Spleen (tissue), 11 donors: ENCODE results near the gene AFF1. TPM values are rescaled to one million over a fixed set of nuclear protein-coding genes. Genes with fewer than 3 reads are reported as not detected.

Experiments used
- DNase-seq: peaks from one replicate; pipeline ENCODE4 v3.0.0-alpha.2; 2020
- H3K27ac ChIP-seq, 8 donors: fragments of 200-600 bp; sonication (generic) in 7 of 8; 1 replicate in 4 of 8; 2 replicates in 4 of 8; pipeline versions ENCODE4 v1.5.0 to v1.8.0; 2016 to 2021; ENCODE audit warnings: inconsistent platforms in 4 of 8, mild to moderate bottlenecking in 4 of 8, moderate library complexity in 1 of 8
- H3K27me3 ChIP-seq, 7 donors: fragments of 200-600 bp; sonication (generic) in 6 of 7; replicated peaks in 1 of 7; 1 replicate in 4 of 7; 2 replicates in 3 of 7; pipeline versions ENCODE4 v1.5.0 to v1.8.0; 2016 to 2021; ENCODE audit warnings: inconsistent platforms in 3 of 7, mild to moderate bottlenecking in 1 of 7
- H3K36me3 ChIP-seq, 6 donors: fragments of 200-600 bp; sonication (generic) in 5 of 6; 1 replicate in 4 of 6; 2 replicates in 2 of 6; pipeline versions ENCODE4 v1.5.0 to v1.8.0; 2016 to 2021; ENCODE audit warnings: inconsistent platforms in 2 of 6
- H3K4me1 ChIP-seq, 6 donors: fragments of 200-600 bp; sonication (generic) in 5 of 6; 1 replicate in 3 of 6; 2 replicates in 3 of 6; pipeline versions ENCODE4 v1.5.0 to v1.8.0; 2016 to 2021; ENCODE audit warnings: inconsistent platforms in 3 of 6
- H3K4me3 ChIP-seq, 8 donors: fragments of 200-600 bp; sonication (generic) in 7 of 8; 1 replicate in 4 of 8; 2 replicates in 4 of 8; pipeline versions ENCODE4 v1.5.0 to v1.8.0; 2016 to 2021; ENCODE audit warnings: inconsistent platforms in 4 of 8, mild to moderate bottlenecking in 4 of 8, moderate library complexity in 2 of 8
- H3K9me3 ChIP-seq, 8 donors: fragments of 200-600 bp; sonication (generic) in 7 of 8; 1 replicate in 4 of 8; 2 replicates in 4 of 8; pipeline versions ENCODE4 v1.5.0 to v1.8.0; 2016 to 2021; ENCODE audit warnings: inconsistent platforms in 4 of 8
- POLR2A ChIP-seq, 3 donors: fragments of 450-650 bp; IDR thresholded peaks; one replicate each; pipeline ENCODE4 v1.5.1; 2017; ENCODE audit warnings: antibody characterized with exemption in 3 of 3, mild to moderate bottlenecking in 1 of 3
- POLR2AphosphoS5 ChIP-seq, 3 donors: sonication (generic); formaldehyde crosslinking; IDR thresholded peaks; one replicate each; pipeline ENCODE4 v1.5.1; 2017; ENCODE audit warnings: antibody characterized with exemption in 3 of 3
- WGBS, 5 donors: extraction: QIAGEN DNeasy Blood & Tissue Kit in 3 of 5; methylation state at CpG; one replicate each; pipeline versions ENCODE4 v1.1.5 to v1.1.7; 2013 to 2018; 5-methylcytosine and 5-hydroxymethylcytosine counted together
- intact Hi-C: fragments of 100-400 bp; cut with DNase I; formaldehyde crosslinking; loops from one replicate; pipeline ENCODE4 v1.15.0; 2023; ENCODE audit warnings: low total_unique reads
- polyA plus RNA-seq, 3 donors: library from polyadenylated mRNA; stranded (reverse); fragments of 200-250 nt; gene quantifications; one replicate each; pipeline ENCODE4 v1.2.1, GENCODE V29; 2013
- total RNA-seq, 7 donors: library from RNA; depleted of rRNA in 3 of 7; stranded (reverse); fragments of >200 nt in 3 of 7; fragmentation: NEBNext Ultra II Directional in 4 of 7; extraction: Animal tissue kit (Norgen Biotek cat#: 25700) in 4 of 7; gene quantifications; one replicate each; pipeline versions ENCODE4 v1.1.0 to v1.2.1, GENCODE V29; 2016 to 2021
- TF ChIP-seq, protein P1 (sequence below), 11 experiments: fragments of 200-600 bp in 7 of 11; fragments of 450-650 bp in 4 of 11; sonication (generic) in 4 of 11; IDR thresholded peaks in 8 of 11; conservative IDR thresholded peaks in 3 of 11; 1 replicate in 7 of 11; 2 replicates in 4 of 11; pipeline versions ENCODE4 v1.4.0 to v1.8.0; 2016 to 2021; ENCODE audit warnings: antibody characterized with exemption in 11 of 11, inconsistent platforms in 4 of 11, mild to moderate bottlenecking in 1 of 11
- donor health status: healthy with polysubstance abuse.
- donor health status: DM: no; HTN: no; CAD: no; lungs with moderate emphysema.
- donor health status: DM: no; HTN: no; CAD: no.
- donor health status: Bipolar disorder and iron deficiency.
- donor health status: healthy.
- donor health status: DM: no; HTN: no; CAD: no.
- donor health status: DM: yes; HTN: yes; CAD: no.

The AFF1 gene
- total and polyA plus RNA-seq, 10 donors: 4.4 to 119 (median 80.8) TPM

DNA sequence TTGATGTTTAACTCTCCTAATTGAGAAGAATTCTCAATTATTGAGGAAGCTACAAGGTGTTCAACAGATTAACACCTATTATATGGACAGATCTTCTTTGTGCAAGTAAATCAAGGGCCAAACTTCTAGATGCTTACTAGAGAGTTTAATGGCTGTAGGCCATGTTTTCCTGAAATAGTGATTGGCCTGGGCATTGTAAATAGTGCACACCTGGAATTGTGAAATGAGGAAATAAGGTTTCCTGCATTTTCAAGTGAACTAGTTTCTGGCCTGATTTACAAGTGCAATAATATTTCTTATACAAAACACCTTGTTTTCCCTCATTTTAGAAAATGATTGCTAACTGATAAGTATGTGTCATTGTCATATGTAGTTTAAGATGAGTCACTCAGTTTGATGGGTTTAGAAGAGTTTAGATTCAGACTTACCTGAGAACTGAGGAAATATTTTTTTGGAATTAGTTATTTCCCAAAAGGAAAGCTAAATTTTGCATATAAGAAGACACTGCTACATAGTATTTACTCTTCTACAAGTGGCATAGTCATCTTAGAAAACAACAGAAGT, 21.2 kb downstream of the AFF1 start:
- Histone ChIP-seq H3K36me3 (peaks cover 0 to 22% (median 0%) of the 10 kb centered on the region in 6 donors), H3K9me3 (no peaks in the 10 kb centered on the region), H3K27me3 (no peaks in the 10 kb centered on the region), H3K4me1 (peaks cover 12 to 49% (median 27%) of the 10 kb centered on the region in 6 donors), H3K4me3 (no peak overlapping the region), H3K27ac (no peak overlapping the region)
- no peak for DNase-seq
- TF ChIP-seq, protein P1, sequence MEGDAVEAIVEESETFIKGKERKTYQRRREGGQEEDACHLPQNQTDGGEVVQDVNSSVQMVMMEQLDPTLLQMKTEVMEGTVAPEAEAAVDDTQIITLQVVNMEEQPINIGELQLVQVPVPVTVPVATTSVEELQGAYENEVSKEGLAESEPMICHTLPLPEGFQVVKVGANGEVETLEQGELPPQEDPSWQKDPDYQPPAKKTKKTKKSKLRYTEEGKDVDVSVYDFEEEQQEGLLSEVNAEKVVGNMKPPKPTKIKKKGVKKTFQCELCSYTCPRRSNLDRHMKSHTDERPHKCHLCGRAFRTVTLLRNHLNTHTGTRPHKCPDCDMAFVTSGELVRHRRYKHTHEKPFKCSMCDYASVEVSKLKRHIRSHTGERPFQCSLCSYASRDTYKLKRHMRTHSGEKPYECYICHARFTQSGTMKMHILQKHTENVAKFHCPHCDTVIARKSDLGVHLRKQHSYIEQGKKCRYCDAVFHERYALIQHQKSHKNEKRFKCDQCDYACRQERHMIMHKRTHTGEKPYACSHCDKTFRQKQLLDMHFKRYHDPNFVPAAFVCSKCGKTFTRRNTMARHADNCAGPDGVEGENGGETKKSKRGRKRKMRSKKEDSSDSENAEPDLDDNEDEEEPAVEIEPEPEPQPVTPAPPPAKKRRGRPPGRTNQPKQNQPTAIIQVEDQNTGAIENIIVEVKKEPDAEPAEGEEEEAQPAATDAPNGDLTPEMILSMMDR (IDR thresholded peaks at IDR 0.05 in 8 of 11, conservative IDR thresholded peaks at IDR 0.05 in 3 of 11): no peak
- TF ChIP-seq POLR2AphosphoS5 (IDR thresholded peaks at IDR 0.05) (no peak), POLR2A (IDR thresholded peaks at IDR 0.05) (no peak)
- intact Hi-C loops: no loop called here

DNA sequence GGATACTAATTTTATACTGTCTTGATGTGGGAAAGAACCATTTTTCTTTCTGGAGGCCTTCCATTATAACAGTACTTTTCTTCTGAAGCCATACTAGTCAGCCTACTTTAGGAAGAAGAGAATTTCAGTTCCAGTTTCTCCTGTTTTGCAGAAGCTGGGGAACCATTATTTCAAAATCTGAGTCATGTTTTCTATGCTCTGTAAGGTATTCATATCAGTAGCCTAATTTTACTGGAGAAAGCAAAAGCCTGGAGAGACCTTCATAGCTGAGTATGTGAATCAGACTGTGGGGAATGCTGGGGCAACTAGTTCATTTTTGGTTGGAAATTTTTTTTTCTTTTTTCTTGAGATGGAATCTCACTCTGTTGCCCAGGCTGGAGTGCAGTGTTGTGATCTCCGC, 22.4 kb downstream of the AFF1 start:
- H3K9me3 ChIP-seq: no peaks in the 10 kb centered on the region
- H3K4me1 ChIP-seq: peaks cover 13 to 62% (median 37%) of the 10 kb centered on the region in 6 donors
- DNase-seq: no peak
- peak overlapping the region in 4 of 8 donors; percentile 25 to 53 (median 38) for H3K27ac ChIP-seq
- H3K4me3 ChIP-seq: no peak overlapping the region
- intact Hi-C loops: no loop called here
- no peaks in the 10 kb centered on the region for H3K27me3 ChIP-seq
- TF ChIP-seq POLR2AphosphoS5 (IDR thresholded peaks at IDR 0.05) (no peak), POLR2A (IDR thresholded peaks at IDR 0.05) (no peak)
- TF ChIP-seq, protein P1 (IDR thresholded peaks at IDR 0.05 in 8 of 11, conservative IDR thresholded peaks at IDR 0.05 in 3 of 11): no peak
- WGBS, 5 donors: 88 to 100% (median 100%) methylated on average over 1 of the region's 1 CpG
- H3K36me3 ChIP-seq: peaks cover 0 to 17% (median 0%) of the 10 kb centered on the region in 6 donors

DNA sequence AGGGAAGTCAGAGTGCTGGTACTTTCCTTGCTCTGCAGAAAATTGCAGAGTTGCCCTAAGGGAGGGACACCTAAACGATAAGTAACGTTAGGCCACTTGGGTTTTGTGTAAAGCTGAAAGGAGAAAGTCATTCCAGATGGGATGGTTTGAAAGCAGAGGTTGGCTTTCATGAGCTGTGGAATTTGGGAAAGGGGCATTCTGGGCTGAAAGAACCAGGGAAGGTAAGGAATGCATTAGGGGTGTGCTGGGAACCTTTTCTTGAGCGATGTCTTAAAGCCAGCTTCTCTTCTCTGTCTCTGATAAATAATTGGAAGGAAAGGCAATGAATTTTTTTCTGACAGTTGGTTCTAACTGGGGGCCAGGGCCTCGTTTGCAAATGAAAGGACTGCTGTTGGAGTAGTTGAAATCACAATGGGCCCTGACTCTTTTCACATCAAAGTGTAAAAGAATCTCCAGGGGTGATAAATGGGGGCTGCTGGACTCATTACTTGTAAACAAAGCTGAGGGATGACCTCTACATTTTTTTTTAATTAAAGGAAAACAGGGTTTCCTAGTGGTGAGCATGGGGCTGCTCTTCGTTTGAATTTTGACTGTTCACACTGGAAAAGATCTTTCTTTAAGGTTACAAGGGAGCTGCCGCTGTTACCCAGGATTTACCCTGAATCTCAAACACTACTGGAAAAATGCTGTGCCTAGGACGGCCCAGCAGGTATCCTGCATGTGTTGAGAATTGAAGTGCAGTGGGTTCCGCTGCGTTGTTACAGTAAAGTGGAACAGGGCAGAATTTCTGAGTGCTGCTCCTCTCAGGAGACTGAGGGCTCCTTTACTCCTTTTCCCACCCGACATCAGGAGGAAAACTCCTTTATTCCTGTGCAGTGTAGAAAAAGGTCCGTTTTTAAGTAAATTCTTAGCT, 25.0 kb downstream of the AFF1 start:
- Histone ChIP-seq H3K4me1 (peaks cover 18 to 74% (median 43%) of the 10 kb centered on the region in 6 donors), H3K27ac (peak overlapping the region in 1 of 8 donors; percentile 55), H3K36me3 (peaks cover 0 to 5% (median 0%) of the 10 kb centered on the region in 6 donors), H3K27me3 (no peaks in the 10 kb centered on the region), H3K9me3 (no peaks in the 10 kb centered on the region), H3K4me3 (no peak overlapping the region)
- no peak for TF ChIP-seq POLR2A (IDR thresholded peaks at IDR 0.05)
- TF ChIP-seq, protein P1 (IDR thresholded peaks at IDR 0.05 in 8 of 11, conservative IDR thresholded peaks at IDR 0.05 in 3 of 11): no peak
- no peak for TF ChIP-seq POLR2AphosphoS5 (IDR thresholded peaks at IDR 0.05)
- intact Hi-C loops: no loop called here
- 63 to 81% (median 74%) methylated on average over 11 of the region's 11 CpGs for WGBS, 5 donors
- no peak for DNase-seq

DNA sequence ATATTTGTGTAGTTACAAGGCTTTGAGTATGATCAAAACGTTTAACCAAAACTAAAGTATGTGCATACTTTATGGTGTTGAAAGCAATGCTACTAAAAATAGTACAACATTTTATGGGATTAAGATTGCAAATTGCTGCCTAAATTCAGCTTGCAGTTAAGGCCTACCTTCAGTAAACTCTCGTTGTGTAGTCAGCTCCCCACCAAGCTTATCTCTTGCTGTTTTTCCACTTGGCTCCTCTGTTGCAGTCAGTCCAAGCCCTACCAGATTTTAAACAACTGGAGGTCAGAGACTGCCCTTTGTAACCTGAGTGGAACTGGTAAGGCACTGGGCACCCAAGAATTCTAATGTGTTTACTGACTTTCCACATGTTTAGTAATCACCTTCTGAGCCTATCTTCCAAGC, 25.7 kb downstream of the AFF1 start:
- DNase-seq: no peak
- H3K4me1 ChIP-seq: peaks cover 25 to 81% (median 50%) of the 10 kb centered on the region in 6 donors
- H3K36me3 ChIP-seq: peaks cover 0 to 5% (median 0%) of the 10 kb centered on the region in 6 donors
- 41 to 58% (median 45%) methylated on average over 2 of the region's 2 CpGs for WGBS, 5 donors
- H3K27ac ChIP-seq: peak overlapping the region in 4 of 8 donors; percentile 45 to 55 (median 52)
- no peaks in the 10 kb centered on the region for H3K27me3 ChIP-seq
- H3K4me3 ChIP-seq: no peak overlapping the region
- TF ChIP-seq POLR2A (IDR thresholded peaks at IDR 0.05) (no peak), POLR2AphosphoS5 (IDR thresholded peaks at IDR 0.05) (no peak)
- TF ChIP-seq, protein P1 (IDR thresholded peaks at IDR 0.05 in 8 of 11, conservative IDR thresholded peaks at IDR 0.05 in 3 of 11): no peak
- intact Hi-C loops: no loop called here
- no peaks in the 10 kb centered on the region for H3K9me3 ChIP-seq
